ENCODE measurements around the gene CACNA1I.

The CACNA1I gene

DNA sequence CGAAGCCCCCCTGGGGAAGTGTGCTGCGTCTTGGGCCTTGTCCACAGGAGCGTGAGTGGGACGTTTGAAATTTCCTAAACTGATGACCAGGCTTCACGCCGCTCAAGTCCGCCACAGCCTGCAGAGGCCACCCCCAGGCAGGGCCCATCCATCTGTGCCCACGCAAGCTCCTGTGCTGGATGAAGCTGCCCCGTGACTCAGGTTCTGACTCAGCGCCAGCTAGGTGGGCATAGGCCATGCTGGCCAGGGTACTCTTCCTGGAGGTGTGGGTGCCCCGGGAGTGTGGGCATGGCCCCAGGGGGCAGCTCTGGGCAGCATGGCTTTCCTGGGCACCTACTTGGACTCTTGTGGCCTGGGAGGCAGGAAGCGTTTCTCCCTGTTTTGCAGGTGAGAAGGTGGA is 134.8 kb downstream of the CACNA1I start:
- no peak for DNase-seq

DNA sequence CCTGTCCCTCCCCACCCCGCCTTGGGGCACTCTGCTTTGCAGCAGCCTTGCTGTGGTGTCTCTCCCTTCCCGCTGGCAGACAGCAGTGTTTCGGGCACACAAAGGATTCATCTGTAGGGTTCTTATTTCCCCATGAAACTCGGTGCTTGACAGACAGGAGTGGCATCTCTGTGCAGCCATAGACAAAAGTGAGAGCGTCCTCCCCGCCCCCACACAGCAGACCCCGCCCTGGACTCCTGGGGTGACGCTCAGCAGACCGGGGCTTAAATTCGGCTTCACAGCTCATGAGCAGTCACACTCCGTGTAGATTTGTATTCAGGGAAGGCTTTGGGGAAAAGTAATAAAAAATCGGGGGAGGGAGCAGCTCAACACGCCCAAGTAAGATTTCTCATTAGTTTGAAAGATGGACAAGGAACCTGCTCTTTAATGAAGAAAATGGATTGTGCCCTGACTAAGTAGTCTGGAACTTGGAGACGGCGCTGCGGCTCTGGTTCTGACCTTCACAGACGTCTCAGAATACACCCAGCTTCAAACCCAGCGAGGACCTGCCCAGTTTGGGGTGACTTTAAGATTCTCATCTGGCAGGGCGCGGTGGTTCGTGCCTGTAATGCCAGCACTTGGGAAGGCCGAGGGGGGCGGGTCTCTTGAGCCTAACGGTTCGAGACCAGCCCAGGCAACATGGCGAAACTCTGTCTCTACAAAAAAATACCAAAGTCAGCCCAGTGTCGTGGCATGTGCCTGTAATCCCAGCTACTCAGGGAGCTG is 136.0 kb downstream of the CACNA1I start:
- DNase-seq, result no peak

DNA sequence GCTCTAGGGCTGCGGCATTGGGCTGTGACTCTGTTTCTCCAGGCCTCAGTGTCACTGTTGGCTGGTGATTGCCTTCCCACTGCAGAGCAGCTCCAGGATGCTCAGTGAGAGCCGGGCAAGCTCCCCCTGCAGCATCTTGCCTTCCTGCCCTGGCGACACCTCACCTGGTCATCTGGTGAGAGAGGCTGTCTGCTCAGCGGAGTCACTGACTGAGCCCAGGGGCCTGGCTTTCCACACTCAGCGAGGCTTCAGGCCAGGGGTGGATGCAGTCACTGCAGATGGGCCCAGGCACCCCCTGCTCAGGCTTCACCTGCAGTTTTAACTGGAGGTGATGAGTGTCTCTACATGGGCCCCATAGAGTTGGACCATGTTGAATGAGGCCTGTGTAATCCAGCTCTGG is 136.8 kb downstream of the CACNA1I start:
- DNase-seq, result no peak

DNA sequence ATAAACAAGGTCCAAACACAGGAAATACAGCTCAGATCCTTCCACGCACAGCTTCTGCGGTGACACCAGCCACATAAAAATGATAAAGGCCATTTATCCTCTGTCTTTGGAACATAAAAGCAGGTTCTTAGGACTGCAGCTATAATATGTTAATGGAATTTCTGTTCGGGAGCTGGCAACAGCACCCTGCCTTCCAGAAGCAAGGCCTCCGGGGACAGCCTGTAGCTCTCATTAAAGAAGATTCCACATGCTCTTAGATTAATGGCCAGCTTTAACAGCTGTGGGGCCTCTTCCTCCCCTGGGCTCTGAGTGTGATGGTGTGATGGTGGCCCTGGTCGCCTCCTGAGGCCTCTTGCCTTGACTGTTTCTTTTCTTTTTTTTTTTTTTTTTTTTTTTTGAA is 137.3 kb downstream of the CACNA1I start:
- DNase-seq, result no peak

DNA sequence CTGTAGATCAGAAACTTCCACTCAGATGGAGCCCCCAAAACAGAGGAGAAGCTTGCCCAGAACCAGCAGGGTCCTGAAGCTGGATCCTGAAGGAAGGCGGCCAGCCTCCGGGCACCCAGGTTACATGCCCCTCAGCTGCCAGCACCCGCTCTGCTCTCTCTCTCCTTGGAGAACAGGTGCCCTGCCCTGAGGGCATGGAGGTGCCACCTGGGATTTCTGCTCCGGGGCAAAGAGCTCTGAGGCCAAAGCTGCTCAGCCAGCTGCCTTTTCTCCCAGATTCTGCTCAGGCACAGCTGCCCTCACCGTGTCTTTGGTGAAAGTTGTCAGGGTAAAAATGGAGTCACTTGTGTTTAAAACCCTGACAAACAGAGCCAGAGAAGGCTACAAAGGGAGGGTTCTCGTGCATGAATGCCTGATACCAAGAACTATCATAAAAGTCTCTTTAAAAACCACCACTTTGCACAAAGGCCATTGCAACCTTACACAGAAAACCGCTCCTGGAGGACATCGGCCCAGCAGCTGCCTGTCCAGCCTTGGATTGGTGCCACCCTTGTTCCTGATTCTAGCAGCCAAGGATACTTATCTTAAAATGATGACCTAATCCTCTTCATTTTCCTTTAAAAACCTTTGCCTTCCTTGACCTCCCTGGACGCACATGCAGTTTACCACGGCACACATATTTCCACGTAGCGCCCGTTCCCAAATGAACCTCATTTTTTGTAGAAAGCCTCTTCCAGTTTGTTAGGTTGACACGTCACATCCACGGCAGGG is 140.0 kb downstream of the CACNA1I start:
- no peak for DNase-seq

DNA sequence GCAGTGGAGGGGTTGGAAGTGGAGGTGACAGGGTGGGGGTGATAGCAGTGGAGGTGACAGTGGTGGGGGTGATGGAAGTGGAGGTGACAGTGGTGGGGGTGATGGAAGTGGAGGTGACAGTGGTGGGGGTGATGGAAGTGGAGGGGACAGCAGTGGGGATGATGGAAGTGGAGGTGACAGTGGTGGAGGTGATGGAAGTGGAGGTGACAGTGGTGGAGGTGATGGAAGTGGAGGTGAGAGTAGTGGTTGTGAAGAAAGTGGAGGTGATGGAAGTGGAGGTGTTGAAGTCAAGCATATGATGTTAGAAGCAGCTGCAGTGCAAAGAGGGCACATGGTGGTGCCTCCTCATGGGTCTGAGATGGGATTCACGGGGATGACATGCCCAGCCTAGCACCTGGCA is 141.5 kb downstream of the CACNA1I start:
- no peak for DNase-seq

DNA sequence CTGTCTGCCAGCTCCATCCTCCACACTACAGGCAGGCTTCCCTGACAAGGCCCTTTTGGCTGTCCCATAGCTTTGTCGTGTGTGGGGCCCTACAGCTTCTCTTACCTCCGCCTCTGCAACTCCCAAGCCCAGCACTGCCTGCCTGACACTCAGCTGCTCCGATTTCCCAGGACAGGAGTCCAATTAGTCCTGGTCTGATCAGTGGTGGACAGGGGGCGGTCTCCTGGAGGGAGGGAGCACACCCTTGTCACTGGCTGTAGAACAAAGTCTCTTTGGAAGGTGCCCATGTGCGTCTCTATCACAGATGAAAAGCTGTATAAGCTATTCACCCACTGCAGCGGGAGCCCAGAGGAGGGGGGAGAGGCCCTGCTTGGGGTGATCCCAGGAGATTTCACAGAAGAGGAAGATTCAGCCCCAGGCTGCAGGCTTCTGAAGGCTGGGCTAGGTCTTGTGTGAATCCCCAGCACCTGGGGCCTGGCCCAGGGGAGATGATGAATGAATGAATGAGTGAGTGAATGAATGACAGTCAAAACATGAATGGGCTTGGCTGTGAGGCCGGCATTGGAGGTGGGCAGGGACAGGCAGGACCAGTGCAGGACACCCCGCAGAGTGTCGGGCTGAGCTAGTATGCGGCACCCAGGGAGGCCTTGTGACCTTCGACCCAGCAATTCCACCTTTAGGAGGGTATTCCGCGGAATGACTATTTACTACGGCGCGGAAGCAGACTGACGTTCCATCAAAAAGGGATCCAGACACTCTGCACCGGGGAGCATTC is 142.4 kb downstream of the CACNA1I start:
- no peak for DNase-seq

DNA sequence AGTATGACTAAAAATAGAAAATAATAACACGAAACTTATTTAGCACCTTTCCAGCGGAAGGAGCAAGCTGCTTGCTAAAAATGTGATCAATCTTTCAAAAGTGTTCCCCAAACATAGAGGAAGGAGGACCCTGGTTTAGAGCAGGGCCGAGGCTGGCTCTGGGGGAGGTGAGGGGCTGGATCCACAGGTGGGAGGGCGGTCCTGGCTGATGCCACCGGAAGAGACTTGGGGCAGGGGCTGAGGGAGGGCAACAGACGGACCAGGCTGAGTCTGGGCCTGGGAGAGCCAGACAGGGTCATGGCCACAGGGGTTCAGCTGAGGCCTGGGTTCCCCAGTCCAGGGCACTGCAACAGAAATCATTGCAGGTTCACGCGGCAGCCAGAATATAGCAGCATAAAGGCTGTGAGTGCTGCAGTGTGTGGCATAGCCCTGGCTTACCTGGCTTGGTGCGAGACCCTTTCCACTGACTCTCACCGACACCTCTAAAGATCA is 143.3 kb downstream of the CACNA1I start:
- DNase-seq, result no peak

DNA sequence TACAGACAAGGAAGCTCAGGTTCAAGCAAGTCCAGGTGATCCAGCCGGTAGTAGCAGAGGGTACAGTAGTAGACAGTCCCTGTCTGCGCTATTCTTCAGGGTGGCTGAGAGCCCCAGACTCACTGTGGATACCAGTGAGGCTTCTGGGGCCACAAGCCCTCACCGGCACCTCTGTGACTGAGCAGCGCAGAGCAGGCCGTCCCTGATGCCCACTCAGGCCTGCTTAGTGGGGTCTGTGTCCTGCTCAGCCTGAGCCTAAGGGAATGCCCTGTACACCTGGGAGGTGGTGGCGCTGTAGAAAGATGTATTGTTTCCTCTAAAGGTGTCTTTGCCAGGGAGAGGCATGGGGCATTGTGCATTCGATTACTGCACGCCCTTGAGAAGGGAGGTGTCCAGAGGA is 143.8 kb downstream of the CACNA1I start:
- DNase-seq, result no peak

DNA sequence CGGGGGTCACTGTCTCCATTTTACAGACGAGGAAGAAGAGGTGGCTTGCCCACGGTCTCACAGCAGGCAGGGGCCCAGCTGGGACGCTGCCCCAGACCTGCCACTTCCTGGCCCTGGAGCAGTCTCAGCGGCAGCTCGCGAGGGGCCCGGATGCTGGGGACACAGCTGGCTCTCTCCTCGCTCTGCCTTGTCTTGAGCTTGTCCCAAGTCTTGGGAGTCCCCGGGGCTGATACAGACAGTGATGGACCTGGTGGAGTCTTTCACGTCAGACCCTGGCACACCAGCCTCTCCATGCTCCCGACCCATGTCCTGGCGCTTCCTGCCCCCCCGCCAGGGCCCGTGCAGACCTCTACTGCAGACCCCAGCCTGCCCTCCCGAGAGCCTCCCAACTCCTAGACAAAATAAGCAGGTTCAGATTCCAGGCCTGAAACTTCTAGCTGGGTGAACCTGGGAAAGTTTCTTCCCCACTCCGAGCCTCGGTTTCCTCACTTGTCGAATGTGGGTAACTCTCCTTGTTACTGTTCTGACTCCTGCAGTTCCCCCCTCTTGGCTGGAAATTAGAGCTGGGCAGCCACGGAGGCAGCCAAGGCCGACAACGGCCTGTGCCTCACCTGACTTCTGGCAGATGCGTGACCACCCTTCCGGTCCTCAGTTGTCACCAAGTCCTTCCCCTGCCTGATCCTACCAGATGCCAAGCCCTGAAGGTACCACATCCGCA is 145.4 kb downstream of the CACNA1I start:
- no peak for DNase-seq

DNA sequence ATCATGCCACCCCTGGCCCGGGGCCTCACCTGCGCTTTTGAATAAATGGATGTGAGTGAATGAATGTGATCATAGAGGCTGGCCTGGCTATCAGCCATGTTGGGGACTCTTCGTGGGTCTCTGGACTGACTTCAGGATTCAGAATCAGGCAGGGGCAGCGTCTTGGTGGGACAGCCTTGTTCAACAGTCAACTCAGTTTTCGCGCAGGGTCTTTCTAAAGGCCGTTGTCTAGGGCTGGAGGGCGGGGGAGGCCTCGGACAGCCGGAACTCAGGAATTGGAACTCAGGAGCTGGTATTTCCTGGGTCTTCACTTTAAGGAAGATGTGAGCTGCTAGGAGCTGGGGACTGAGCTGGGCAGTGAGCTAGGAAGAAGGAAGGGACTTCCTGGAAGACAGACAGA is 146.0 kb downstream of the CACNA1I start:
- DNase-seq, result no peak

DNA sequence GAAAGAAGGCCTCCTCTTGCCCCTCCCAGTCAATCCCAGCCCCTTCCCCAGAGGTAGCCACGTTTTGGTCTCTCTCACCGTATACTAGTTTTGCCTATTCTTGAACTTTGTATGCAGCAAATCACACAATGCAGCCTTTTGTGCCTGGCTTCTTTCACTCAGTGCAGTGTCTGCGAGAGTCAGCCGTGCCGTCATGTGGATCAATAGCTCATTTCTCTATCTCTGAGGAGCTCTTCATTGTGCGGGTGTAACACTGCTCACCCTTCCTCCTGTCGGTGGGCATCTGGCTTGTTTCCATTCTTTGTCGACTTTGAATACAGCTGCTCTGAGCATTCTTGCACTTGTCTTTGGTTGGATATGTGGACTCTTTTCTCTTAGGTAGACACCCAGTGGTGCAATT is 146.5 kb downstream of the CACNA1I start:
- DNase-seq, result no peak

DNA sequence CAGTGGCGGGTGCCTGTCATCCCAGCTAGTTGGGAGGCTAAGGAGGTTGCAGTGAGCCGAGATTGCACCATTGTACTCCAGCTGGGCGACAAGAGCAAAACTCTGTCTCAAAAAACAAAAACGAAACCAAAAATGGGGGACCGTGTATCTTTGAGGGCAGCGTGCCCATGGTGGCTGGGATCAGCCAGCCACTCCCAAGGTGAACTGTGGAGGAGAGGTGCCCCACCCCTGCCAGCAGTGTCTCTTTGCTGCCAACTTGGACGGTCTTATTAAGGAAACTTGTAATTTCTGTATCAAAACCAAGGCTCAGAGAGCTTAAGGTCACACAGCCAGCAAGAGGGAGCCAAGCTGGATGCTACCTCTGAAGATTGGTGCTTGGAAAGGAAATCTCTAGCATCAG is 147.7 kb downstream of the CACNA1I start:
- no peak for DNase-seq

DNA sequence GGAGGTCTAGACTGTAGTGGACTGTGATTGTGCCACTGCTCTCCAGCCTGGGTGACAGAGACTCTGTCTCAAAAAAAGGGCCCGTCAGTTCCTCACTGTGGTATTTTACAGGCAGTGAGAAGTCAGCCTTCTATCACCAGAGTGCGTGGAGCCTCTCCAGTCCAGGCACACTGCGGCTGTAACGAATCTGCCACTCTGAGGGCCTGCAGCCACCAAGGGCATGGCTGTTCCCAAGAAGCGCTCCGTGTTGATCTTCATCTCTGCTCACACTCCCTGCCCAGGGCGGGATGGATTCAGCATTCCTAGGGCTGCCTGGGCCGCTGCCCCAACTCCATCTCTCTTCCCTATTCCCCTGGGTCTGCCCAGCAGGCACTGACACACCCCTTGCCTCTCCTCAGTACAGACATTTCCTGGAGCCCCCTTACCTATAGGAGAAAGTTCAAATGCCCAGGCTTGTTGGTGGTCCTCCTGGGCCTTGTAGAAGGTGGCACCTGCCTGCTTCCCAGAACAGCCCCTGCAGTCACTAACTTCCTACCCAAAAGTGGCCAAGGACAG is 148.4 kb downstream of the CACNA1I start:
- DNase-seq, result no peak

DNA sequence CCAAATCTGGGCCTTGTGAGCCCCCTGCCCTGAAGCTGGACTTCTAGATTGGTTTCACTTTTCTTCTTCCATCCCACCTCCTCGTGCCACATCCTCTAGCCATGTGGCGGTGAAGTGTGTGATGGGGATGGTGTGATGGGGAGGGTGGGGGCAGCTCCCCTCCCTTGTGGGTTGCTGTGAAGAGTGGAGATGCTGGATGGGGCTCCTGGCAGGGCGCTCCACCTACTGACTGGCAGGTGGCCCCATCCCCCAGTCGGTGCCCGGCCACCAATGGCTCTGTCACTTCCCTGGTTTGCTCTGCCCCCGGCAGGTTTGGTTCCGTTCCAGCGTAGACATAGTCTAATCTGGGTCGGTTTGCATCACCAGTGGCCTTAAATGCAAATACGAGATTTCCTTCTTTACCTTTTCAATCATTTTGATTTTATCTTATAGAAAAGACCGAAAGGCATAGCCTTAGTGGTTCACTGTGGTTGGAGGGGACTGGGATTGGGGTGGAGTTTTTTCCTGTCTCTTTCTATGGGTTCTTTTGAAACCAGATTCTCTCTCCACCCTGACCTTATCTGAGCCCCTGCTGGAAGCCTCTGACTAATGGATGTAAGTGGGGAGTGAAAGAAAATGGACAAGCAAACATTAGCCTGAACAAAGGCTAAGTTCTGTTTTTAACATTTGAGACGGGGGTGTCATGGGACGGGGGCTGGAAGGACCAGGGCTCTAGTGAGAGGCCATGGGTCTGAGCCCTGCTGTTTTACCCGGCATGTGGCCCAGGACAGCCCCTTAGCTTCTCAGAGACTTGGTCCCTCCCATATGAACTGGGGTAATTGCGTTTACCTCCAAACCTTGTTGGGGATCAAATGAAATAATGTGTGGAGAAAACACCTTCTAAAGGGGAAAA is 149.3 kb downstream of the CACNA1I start:
- no peak for DNase-seq

DNA sequence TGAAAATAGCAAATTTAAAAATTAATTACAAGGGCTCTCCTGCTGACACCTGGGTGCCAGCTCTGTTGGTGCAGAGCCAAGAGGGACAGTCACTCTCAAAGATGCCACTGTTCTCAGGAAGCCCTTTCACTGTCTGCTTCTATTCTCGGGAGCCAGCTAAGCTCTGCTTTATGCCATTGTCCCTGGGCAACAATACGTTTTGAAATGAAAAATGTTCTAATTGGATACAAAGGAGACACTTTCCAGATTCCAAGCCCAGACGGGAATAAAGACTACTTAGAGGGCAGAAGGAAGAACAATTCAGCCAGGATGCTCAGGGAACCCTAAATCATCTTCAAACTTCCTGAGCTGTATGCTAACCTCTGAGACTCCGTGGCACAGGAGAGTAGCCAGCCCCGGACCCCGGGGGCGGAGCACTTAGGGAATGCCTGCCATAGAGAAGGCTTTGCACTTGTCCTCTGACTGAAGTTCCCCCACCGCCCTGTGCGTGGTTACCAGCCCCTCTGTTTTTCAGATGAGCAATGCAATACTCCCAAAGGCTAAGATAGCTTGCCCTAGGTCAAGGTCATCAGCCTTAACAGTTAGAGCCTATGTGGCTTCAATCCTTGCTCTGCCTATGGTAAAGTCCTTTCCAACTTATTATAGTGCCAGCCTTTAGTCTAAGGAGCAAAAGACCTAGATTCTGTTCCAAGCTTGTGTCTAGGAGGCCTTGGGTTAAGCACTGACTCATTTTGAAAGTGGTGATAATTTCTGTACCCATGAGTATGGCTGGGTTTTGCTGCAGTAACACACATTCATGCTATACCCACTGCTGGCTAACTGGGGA is 150.9 kb downstream of the CACNA1I start:
- DNase-seq, result no peak

DNA sequence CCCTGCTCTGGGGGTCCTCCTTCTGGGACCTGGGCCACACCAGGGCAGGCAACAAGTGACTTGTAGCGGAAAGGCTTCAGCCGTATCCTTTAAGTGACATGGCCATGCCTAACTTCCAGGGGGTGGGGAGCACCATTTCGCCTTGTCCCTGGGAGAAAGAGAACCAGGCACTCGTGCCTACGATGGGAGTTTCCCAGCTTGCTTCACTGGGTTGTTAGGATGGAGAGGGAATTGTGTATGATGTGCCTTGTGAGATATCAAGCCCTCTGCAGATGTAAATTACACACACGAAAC is 151.4 kb downstream of the CACNA1I start:
- no peak for DNase-seq

DNA sequence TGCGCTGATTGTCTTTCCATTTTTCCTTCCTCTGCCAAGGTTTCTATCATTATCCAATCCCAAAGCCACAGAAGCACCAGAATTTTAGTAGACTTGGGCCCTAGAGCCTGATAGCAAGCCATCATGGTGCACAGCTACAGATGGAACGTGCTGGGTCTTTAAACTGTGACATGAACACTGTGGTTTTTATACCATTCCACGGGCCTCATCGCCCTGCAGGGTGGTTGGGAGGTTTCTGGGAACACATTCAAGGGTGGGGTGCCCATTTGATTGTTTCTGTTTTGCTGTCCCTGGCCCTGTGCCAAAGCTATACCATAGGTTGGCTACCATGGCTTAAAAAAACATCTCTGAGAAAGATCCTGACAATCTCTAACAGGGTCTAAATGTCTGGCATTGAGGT is 151.9 kb downstream of the CACNA1I start:
- no peak for DNase-seq

DNA sequence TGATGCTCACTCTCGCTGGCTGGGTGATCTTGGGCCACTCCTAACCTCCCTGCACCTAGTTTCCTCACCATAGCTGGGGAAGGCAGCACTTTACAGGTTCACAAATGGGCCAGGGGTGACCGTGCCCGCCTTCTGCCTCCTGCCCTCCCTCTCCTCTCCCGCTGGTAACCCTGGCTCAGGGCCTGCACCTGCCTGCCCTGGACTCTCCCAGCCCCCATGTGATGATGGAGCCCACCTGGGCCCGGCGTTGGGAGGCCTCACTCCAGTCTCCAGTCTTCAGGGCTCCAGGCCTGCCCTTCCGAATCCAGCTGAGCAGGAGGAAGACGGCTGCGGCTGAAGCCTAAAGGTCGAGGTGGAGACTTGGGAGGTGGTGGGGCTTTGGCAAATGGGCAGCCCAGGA is 152.9 kb downstream of the CACNA1I start:
- DNase-seq, result no peak

DNA sequence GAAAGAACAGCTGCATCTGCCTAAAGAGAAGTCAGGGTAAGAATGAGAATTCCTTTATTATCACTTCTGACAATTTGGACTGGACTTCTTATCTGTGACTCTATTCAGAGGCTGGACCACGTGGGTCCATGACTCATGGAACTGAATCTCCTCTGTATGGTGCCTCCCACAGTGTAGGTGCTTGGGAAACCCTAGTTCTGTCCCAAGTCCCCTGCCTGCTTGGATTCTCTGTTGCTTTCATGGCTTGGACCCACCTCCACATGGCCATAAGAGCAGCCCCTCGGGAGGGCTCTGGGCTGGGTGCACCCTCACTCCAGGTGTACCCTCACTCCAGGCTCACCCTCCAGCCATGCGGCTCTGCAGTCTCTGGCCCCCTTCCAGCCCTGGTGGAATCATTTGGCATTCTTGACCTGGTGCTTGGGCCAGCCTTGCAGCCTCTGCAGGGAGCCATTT is 153.4 kb downstream of the CACNA1I start:
- no peak for DNase-seq

DNA sequence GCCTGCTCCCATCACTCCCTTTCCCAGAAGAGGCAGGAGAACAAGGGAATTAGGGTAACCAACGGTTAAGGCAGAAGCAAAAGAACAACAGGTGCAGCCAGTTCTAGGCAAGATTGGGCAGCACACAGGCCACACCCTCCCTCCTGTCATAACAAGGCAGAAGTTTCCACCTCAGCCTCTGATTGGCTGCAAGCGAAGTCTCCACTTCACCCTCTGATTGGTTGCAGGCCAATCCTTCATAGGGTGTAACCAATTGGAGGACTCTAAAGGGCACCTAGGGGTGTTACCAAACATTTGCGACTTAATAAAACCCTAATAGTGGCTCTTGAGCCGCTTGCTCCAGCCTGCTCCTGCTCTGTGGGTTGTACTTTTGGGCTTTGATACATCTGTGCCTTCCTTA is 153.8 kb downstream of the CACNA1I start:
- DNase-seq, result no peak

Measured in activated T-cell treated with anti-CD3 and anti-CD28 coated beads for 4 hours (primary cell).